HepG2 (cell line): ENCODE results near the gene CFAP92. TPM values are rescaled to one million over a fixed set of nuclear protein-coding genes. Genes with fewer than 3 reads are reported as not detected.

ENCODE experiments used
- CREM ChIP-seq, 2 experiments: sonication (generic) in 1 of 2; formaldehyde crosslinking in 1 of 2; IDR thresholded peaks; 2 replicates each; pipeline versions ENCODE4 v1.4.0 to v1.6.1; 2016 to 2020; ENCODE audit warnings: antibody characterized with exemption in 1 of 2, mild to moderate bottlenecking in 1 of 2, missing genetic modification reagents in 1 of 2
- HDAC2 ChIP-seq: sonication (generic); formaldehyde crosslinking; IDR thresholded peaks from 2 replicates; pipeline ENCODE4 v1.4.0; 2020; ENCODE audit warnings: missing genetic modification reagents
- HNRNPL ChIP-seq: fragments of 200-400 bp; formaldehyde crosslinking; IDR thresholded peaks from 2 replicates; pipeline ENCODE4 v1.6.1; 2017; ENCODE audit warnings: mild to moderate bottlenecking, low read depth, low read length
- HNRNPUL1 ChIP-seq: fragments of 200-400 bp; formaldehyde crosslinking; IDR thresholded peaks from 2 replicates; pipeline ENCODE4 v1.6.1; 2017; ENCODE audit warnings: low read depth, mild to moderate bottlenecking, low read length, moderate library complexity
- LRRFIP1 ChIP-seq: sonication (generic); formaldehyde crosslinking; conservative IDR thresholded peaks from 2 replicates; pipeline ENCODE4 v1.4.0; 2020; ENCODE audit warnings: missing genetic modification reagents
- MLXIP ChIP-seq: sonication (generic); formaldehyde crosslinking; IDR thresholded peaks from 2 replicates; pipeline ENCODE4 v1.9.0; 2021; ENCODE audit warnings: missing genetic modification reagents, borderline replicate concordance
- POLR2A ChIP-seq, 2 experiments: IDR thresholded peaks; 2 replicates each; pipeline ENCODE4 v1.6.1; 2011; ENCODE audit warnings: low read depth in 2 of 2, low read length in 2 of 2, mild to moderate bottlenecking in 1 of 2, moderate library complexity in 1 of 2; ENCODE audit not compliant: insufficient read depth in 1 of 2
- POLR2G ChIP-seq: fragments of 200-400 bp; formaldehyde crosslinking; IDR thresholded peaks from 2 replicates; pipeline ENCODE4 v1.6.1; 2018; ENCODE audit warnings: mild to moderate bottlenecking, low read depth, low read length, moderate library complexity
- SP2 ChIP-seq: sonication (generic); formaldehyde crosslinking; IDR thresholded peaks from 2 replicates; pipeline ENCODE4 v1.5.1; 2020; ENCODE audit warnings: mild to moderate bottlenecking, missing genetic modification reagents
- THAP9 ChIP-seq: sonication (generic); formaldehyde crosslinking; IDR thresholded peaks from 2 replicates; pipeline ENCODE4; 2020; ENCODE audit warnings: missing genetic modification reagents, mild to moderate bottlenecking, borderline replicate concordance
- WIZ ChIP-seq: sonication (generic); formaldehyde crosslinking; IDR thresholded peaks from 2 replicates; pipeline ENCODE4 v1.5.1; 2020; ENCODE audit warnings: mild to moderate bottlenecking, missing genetic modification reagents
- ZBTB10 ChIP-seq: sonication (generic); formaldehyde crosslinking; IDR thresholded peaks from 2 replicates; pipeline ENCODE4 v1.4.0; 2020; ENCODE audit warnings: missing genetic modification reagents, borderline replicate concordance
- ZFYVE20 ChIP-seq: sonication (generic); formaldehyde crosslinking; IDR thresholded peaks from 2 replicates; pipeline ENCODE4 v1.8.0; 2023; ENCODE audit warnings: low read depth, mild to moderate bottlenecking, moderate library complexity, missing genetic modification reagents, borderline replicate concordance
- ZNF747 ChIP-seq: sonication (generic); formaldehyde crosslinking; IDR thresholded peaks from 2 replicates; pipeline ENCODE4 v1.8.1; 2023; ENCODE audit warnings: missing genetic modification reagents, mild to moderate bottlenecking, borderline replicate concordance
- polyA plus RNA-seq, 8 experiments: library from polyadenylated mRNA; depleted of rRNA in 3 of 8; stranded (reverse) in 7 of 8; unstranded in 1 of 8; fragments of >200 nt; fragmentation: Illumina TruSeq in 4 of 8; extraction: Trizol in 4 of 8; gene quantifications; 2 replicates each; pipeline versions ENCODE4 v1.2.1 to v1.2.3, GENCODE V29; 2011 to 2016; ENCODE audit warnings: low read depth in 4 of 8, missing spikeins in 1 of 8, mixed read lengths in 1 of 8; ENCODE audit not compliant: insufficient read depth in 1 of 8
- total RNA-seq, 5 experiments: library from RNA; depleted of rRNA; stranded (reverse); fragments of >200 nt; fragmentation: Illumina TruSeq; extraction: Trizol; gene quantifications; 2 replicates each; pipeline ENCODE4 v1.2.3, GENCODE V29; 2016; ENCODE audit warnings: low read depth in 1 of 5

CFAP92 gene
- total and polyA plus RNA-seq, 2 of the 13 experiments (the other 11 are each of a cell fraction or from before 2014, with no cell fraction given): 0.18 to 0.46 TPM

DNA sequence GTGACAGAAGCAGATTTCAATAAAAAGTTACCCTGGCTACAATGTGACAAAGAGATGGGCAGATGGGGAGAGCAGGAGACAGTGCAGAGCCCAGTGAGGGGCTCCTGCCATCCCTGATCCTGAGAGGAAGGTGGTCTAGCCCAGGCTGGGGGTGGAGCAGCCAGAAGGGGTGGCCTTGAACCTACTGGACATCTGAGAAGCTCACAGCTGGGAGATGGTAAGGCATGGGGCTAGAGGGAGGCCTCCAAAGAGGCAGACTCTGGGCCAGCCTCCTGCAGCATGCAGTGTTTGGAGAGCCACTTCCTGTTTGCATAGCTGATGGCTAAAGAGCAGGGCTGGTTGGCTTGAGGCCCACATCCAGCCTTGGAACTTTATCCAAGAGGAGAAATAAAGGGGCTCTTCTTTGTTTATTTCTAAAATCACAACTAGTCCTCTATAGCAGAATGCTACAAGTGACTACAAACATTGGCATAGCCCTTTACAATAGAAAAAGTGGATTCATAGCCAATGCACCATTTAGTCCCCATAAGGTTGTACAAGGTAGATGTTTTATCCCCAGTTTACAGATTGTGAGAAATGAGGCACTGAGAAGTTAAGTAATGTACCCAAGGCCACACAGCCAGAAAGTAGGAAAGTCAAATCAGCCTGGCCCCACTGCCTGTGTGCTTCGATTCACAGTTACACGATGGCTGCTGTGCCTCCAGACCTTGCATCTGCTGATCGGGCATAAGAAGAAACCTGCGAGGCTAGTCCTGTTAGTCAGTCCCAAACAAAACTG is 11.8 kb upstream of the CFAP92 start (continued):
- TF ChIP-seq ZBTB10 (CRISPR knock-in tag) (no peak), POLR2G (no peak), CREM (IDR thresholded peaks at IDR 0.05) (no peak), CREM (CRISPR knock-in tag; IDR thresholded peaks at IDR 0.05) (no peak), HNRNPL (no peak), ZFYVE20 (CRISPR knock-in tag) (no peak), SP2 (0 out of 2 replicates have a peak, but pooled peaks have one; percentile 17), MLXIP (no peak), ZNF747 (CRISPR knock-in tag) (no peak), WIZ (no peak), POLR2A (IDR thresholded peaks at IDR 0.05; ENCODE audit: insufficient read depth in 1 of 2, low read depth in 2 of 2, low read length in 2 of 2) (no peak), LRRFIP1 (CRISPR knock-in tag) (no peak), HDAC2 (CRISPR knock-in tag) (peak; percentile 48; the same call in 1 of the 2 replicates), THAP9 (CRISPR knock-in tag) (no peak), HNRNPUL1 (no peak)
